ENCODE data around the gene STON1.
"Not testable (repeated sequence)": the region's sequence is repeated elsewhere in the genome, so short reads cannot be mapped to it uniquely, and the experiment has no call there.

The STON1 gene

DNA sequence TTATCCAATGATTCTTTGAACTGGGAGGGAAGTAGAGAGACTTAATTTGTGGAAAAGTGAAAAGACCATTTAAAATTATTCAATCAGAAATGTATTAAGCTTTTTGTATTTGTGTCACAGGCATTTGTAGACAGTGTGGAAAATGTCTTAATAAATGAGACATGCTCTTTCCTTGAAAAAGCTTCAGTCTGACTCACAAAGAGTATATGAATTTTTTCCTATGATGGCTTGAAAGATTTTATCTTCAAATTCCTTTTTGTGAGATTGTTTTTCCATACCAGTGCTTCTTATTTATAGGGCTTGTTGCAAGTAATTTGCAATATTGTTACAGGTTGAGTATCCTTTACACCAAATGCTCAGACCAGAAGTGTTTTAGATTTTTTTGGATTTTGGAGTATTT is 39.5 kb downstream of the STON1 start:
- DNase-seq (ENCODE audit: low read depth in 1 of 2, low spot score in 1 of 2), result no peak

GRCh38 chr2:48572816-48573215 is 42.9 kb downstream of the STON1 start:
- no peak for DNase-seq (ENCODE audit: low read depth in 1 of 2, low spot score in 1 of 2)

GRCh38 chr2:48574353-48575287 is 44.7 kb downstream of the STON1 start:
- no peak for DNase-seq (ENCODE audit: low read depth in 1 of 2, low spot score in 1 of 2)

- no peak for DNase-seq (ENCODE audit: low read depth in 1 of 2, low spot score in 1 of 2)
Measured at GRCh38 chr2:48578313-48578712, 48.4 kb downstream of the STON1 start.

- DNase-seq (ENCODE audit: low read depth in 1 of 2, low spot score in 1 of 2), result no peak
Measured at GRCh38 chr2:48583961-48584360, 54.0 kb downstream of the STON1 start.

DNA sequence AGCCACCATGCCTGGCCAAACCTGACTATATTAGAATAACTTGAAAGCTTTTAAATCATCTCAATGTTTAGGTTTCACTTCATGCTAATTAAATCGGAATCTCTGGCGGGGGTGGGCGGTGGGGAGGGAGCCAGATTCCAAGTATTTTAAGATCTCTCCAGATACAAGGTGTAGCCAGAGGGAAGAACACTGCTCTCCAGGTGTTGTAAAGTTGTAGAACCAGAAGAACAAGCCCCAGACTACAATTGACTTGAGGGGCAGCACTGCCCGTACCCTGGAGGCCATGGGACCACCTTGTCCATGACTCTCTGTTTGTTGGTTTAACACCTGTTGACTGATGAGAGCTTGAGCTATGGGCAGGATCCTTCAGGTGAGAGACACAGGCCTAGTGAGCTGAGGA is 54.6 kb downstream of the STON1 start:
- DNase-seq (ENCODE audit: low read depth in 1 of 2, low spot score in 1 of 2), result no peak

DNA sequence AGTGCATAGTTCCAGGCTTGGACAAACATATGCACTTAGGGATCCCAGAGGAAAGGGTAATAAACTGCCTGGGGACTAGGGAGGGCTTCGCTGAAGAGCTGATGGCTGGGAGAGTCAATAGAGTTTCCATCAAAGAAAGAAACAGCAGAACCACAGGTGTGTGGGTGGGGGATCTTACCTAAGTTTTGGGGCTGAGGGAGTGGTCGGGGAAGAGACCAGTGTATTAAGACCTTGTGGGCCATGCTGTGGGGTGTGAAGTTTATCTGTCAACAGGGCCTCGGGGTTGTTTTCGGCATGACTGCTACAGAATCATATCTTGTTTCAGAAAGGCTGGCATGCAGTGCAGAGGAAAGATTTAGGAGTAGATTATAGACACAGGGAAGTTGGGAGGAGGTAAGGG is 56.5 kb downstream of the STON1 start:
- no peak for DNase-seq (ENCODE audit: low read depth in 1 of 2, low spot score in 1 of 2)

DNA sequence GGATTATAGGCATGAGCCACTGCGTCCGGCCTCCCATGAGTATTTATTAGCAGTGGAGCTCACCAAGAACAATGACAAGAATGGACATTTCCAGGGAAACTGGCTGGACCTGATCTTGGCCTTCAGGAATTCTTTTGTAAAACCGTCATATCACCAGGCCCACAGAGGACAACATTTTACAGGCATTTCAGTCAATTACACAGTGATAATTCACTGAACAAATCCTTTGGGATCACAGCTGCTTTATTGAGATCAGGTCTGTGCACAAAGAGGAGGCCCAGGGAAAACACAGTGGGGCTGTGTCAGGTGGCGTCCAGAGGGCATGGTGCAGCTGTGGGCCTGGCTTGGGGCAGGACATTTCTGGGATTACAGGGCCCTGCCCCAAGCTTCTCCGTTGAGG is 57.6 kb downstream of the STON1 start:
- no peak for DNase-seq (ENCODE audit: low read depth in 1 of 2, low spot score in 1 of 2)

DNA sequence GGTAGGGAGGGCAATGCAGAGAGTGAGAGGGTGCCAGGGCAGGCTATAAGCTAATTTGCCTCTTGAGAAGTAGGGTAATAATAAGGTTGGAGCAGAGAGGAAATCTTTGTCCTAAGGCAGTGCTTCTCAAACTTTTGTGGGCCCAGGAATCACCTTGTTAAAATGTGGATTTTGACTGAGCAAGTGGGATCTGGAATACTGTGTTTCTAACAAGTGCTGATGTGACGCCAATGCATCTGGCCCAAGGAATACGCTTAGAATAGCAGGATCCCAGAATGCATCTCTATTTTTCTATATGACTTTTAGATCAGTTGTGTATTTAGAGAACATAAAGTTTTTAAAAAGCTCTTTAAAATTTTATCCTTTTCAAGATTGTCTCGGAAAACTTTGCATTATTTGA is 58.0 kb downstream of the STON1 start:
- DNase-seq (ENCODE audit: low read depth in 1 of 2, low spot score in 1 of 2), result no peak

DNA sequence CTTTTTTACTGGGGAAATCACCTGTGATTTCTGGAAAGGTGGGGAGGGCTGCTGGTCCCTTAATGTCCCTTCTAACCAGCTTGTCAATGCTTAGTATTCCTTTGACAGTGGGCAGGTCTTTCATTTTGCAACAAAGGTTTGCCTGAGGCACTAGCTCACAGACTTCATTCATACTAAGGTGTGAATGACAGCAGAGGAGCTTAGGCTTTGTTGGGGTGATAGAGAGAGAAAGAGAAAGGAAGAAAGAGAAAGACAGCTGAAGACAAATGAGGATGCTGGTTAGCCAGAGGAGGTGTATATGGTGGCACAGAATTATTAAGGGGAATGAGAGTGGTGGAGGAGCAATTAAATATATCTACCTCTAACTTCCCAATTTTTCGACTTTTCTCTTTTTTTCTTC is 58.8 kb downstream of the STON1 start:
- DNase-seq (ENCODE audit: low read depth in 1 of 2, low spot score in 1 of 2), result no peak

DNA sequence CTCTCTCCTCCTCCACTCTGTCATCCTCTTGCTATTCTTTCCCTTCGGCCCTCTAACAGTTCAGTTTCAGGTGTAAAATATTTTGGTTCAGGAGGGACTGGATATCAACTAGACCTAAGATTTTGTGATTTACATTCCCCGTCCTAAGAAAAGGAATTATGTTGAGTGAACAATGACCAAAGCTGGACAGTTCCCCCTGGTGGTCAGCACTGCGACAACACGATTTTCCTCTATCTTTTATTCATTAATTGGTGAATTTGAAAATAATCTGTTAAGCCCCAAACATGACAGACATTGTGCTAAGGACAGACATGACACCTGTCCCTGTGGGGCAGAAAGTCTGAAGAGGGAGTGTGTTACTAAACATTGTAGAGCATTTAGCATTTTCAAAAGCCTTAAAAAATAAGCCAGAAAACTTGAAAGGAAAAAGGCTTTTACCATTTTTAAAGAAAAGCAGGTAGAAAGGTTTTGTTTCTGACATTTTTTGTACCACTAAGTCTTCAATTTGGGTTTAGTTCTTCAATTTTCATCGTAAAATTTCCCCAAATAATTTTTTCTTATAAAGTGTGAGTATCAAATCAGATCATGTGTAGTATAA is 59.3 kb downstream of the STON1 start:
- DNase-seq (ENCODE audit: low read depth in 1 of 2, low spot score in 1 of 2), result no peak

- no peak for DNase-seq (ENCODE audit: low read depth in 1 of 2, low spot score in 1 of 2)
Measured at GRCh38 chr2:48590017-48590416, 60.1 kb downstream of the STON1 start.

DNA sequence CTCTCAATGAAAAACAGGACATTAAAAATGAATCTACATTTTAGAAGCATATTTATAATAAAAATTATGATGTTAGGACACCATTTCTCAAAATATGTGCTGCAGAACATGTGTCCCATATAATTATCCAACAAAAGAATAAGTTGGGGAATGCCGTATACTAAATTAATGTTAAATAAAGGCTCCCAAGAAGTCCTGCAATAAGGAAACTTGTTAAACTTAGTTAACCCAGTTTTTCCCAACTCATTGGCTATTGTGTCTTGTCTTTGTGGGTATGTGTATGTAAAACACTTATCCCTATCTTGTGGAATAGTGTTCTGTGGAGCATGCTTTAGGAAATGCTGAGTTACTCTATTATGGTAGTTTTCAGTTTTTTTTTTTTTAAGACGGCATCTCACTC is 62.1 kb downstream of the STON1 start:
- DNase-seq (ENCODE audit: low read depth in 1 of 2, low spot score in 1 of 2), result no peak

DNA sequence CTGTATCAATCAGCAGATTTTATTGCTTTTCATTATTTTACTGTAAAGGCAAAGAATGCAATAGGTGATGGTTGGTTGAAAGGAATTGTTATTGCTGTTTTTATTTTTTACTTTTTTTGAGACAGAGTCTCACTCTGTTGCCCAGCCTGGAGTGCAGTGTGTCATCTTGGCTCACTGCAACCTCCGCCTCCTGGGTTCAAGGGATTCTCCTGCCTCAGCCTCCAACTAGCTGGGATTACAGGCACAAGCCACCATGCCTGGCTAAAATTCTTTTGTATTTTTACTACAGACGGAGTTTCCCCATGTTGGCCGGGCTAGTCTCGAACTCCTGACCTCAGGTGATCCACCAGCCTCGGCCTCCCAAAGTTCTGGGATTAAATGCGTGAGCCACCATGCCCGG is 66.8 kb downstream of the STON1 start:
- not testable (repeated sequence) for DNase-seq (ENCODE audit: low read depth in 1 of 2, low spot score in 1 of 2)

DNA sequence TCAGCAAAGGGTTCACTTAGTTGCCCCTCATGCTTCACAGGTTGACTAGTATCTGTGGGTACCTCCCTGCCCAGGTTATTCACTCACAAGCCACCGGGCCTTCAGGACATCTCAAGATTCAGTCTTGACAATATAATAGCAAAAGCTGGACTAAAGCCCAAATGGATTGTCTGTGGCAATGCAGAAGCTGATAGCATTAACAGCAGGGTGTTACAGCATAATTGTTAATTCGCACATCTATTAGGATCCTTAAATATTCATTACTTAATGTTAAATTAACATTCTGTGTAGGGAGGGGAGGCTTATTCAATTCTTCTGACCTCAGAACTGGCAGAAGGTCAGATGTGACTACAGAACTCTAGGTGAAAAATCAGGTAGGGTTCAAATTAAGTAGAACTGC is 67.5 kb downstream of the STON1 start:
- no peak for DNase-seq (ENCODE audit: low read depth in 1 of 2, low spot score in 1 of 2)

DNA sequence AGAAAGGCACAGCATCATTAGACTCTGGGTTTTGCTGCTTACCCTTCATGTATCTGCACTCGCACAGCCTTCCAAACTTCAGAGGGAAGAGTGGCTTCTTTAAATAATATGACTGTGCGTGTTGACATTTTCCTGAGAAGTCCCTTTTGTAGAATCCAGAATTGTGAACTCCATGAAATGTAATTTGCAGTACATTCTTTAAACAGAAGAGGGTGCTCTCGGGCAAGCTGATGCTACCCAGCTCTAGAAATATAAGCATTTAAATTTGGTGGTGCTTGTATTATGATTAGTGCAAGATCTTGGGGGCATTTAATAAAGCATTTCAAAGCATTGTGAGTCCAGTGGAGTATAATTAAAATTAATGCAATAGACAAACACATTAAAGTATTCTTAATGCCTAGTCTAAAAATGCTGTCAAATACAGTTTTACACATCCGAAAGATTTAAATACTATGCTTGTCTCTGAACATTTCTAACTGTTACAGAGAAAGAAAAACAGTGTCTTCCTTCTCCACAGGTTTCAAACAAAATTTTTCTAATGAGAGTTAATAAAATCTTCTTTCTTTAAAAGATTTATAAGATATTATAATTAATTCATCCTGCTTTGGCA is 70.4 kb downstream of the STON1 start:
- DNase-seq (ENCODE audit: low read depth in 1 of 2, low spot score in 1 of 2), result no peak

GRCh38 chr2:48600917-48601316 is 71.0 kb downstream of the STON1 start:
- DNase-seq (ENCODE audit: low read depth in 1 of 2, low spot score in 1 of 2), result no peak

DNA sequence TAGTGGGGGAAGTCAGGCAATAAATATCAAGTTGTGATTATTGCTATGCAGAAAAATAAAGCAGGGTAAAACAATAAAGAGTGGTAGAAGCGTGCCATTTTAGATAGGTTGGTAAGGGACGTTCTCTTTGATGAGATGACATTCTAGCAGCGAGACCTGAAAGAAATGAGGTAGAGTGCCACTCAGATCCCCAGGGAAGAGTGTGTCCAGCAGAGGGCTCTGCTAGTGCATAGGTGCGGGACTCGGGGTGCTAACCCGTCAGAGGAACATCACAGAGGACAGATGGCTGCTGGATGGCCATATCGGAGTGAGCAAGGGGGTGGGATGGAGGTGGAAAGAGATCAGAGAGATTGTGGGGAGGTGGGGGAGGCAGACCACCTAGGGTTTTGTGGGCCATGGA is 71.4 kb downstream of the STON1 start:
- no peak for DNase-seq (ENCODE audit: low read depth in 1 of 2, low spot score in 1 of 2)

- no peak for DNase-seq (ENCODE audit: low read depth in 1 of 2, low spot score in 1 of 2)
Measured at GRCh38 chr2:48605482-48606175, 75.7 kb downstream of the STON1 start.

DNA sequence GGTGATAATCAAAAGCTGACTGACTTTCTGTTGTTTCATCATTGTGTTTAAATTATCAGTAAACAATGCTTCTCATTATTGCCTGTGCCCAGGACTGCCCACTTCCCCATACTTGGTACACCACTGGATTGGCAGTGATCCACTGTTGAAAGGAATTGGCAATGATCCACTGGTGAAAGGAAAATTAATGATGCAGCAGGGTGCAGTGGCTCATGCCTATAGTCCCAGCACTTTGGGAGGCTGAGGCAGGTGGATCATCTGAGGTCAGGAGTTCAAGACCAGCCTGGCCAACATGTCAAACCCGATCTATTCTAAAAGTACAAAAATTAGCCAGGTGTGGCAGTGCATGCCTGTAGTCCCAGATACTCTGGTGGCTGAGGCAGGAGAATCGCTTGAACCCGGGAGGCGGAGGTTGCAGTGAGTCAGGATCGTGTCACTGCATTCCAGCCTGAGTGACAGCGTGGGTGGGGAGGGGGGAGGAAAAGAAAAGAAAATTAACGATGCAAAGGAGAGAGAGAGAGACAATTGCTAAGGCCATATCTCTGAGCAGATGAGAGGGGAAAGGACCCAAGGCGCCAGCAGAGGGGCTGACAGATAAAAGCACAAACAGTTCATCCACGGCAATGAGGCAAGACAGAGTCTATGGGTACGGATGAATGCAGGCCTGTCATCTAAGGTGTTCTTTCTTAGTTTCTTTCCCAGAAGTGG is 77.5 kb downstream of the STON1 start:
- DNase-seq (ENCODE audit: low read depth in 1 of 2, low spot score in 1 of 2), result no peak

- no peak for DNase-seq (ENCODE audit: low read depth in 1 of 2, low spot score in 1 of 2)
Measured at GRCh38 chr2:48613211-48613610, 83.3 kb downstream of the STON1 start.

Measured in stimulated activated CD4-positive, alpha-beta T cell treated with anti-CD3 and anti-CD28 coated beads, Interleukin-15, amount 100 ng/mL, for 1 hour (primary cell).